GM23338 (cell line): ENCODE data around the gene VSIR.

Source experiments
- CREB1 ChIP-seq: fragments of 250-450 bp; sonication (Bioruptor Pico); IDR thresholded peaks from 2 replicates; pipeline ENCODE4 v1.5.0; 2020; ENCODE audit warnings: low read depth, mild to moderate bottlenecking, moderate library complexity
- ETS1 ChIP-seq: IDR thresholded peaks from 2 replicates; pipeline ENCODE4 v1.6.1; 2016; ENCODE audit warnings: antibody characterized with exemption
- EZH2 ChIP-seq: fragments of 200-600 bp; sonication (generic); IDR thresholded peaks from one replicate; pipeline ENCODE4 v1.8.0; 2017; ENCODE audit warnings: antibody characterized with exemption, mild to moderate bottlenecking, low read depth; ENCODE audit not compliant: unreplicated experiment
- EZH2phosphoT487 ChIP-seq: fragments of 200-600 bp; sonication (generic); IDR thresholded peaks from one replicate; pipeline ENCODE4 v1.8.1; 2018; ENCODE audit warnings: antibody characterized with exemption; ENCODE audit not compliant: unreplicated experiment
- POLR2AphosphoS5 ChIP-seq: IDR thresholded peaks from 2 replicates; pipeline ENCODE4 v1.6.1; 2016; ENCODE audit warnings: antibody characterized with exemption, low read depth
- REST ChIP-seq: IDR thresholded peaks from one replicate; pipeline ENCODE4 v1.6.1; 2018; ENCODE audit warnings: antibody characterized with exemption; ENCODE audit not compliant: unreplicated experiment
- TF ChIP-seq, protein P1 (sequence below), 2 experiments: fragments of 200-600 bp in 1 of 2; sonication (generic) in 1 of 2; conservative IDR thresholded peaks; 2 replicates each; pipeline versions ENCODE4 v1.5.1 to v1.6.1; 2016 to 2017; ENCODE audit warnings: antibody characterized with exemption in 2 of 2, low read depth in 2 of 2, mild to moderate bottlenecking in 2 of 2, moderate library complexity in 1 of 2
- TF ChIP-seq, protein P2 (sequence below): fragments of 250-450 bp; sonication (Bioruptor Pico); IDR thresholded peaks from 2 replicates; pipeline ENCODE4 v1.5.0; 2020; ENCODE audit warnings: mild to moderate bottlenecking, moderate library complexity

- TF ChIP-seq, protein P1, sequence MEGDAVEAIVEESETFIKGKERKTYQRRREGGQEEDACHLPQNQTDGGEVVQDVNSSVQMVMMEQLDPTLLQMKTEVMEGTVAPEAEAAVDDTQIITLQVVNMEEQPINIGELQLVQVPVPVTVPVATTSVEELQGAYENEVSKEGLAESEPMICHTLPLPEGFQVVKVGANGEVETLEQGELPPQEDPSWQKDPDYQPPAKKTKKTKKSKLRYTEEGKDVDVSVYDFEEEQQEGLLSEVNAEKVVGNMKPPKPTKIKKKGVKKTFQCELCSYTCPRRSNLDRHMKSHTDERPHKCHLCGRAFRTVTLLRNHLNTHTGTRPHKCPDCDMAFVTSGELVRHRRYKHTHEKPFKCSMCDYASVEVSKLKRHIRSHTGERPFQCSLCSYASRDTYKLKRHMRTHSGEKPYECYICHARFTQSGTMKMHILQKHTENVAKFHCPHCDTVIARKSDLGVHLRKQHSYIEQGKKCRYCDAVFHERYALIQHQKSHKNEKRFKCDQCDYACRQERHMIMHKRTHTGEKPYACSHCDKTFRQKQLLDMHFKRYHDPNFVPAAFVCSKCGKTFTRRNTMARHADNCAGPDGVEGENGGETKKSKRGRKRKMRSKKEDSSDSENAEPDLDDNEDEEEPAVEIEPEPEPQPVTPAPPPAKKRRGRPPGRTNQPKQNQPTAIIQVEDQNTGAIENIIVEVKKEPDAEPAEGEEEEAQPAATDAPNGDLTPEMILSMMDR (conservative IDR thresholded peaks at IDR 0.05; ENCODE audit: low read depth in 2 of 2): no peak
- TF ChIP-seq POLR2AphosphoS5 (no peak), CREB1 (CRISPR knock-in tag) (no peak), REST (no peak), EZH2 (no peak), EZH2phosphoT487 (no peak), ETS1 (no peak)
- TF ChIP-seq, protein P2, sequence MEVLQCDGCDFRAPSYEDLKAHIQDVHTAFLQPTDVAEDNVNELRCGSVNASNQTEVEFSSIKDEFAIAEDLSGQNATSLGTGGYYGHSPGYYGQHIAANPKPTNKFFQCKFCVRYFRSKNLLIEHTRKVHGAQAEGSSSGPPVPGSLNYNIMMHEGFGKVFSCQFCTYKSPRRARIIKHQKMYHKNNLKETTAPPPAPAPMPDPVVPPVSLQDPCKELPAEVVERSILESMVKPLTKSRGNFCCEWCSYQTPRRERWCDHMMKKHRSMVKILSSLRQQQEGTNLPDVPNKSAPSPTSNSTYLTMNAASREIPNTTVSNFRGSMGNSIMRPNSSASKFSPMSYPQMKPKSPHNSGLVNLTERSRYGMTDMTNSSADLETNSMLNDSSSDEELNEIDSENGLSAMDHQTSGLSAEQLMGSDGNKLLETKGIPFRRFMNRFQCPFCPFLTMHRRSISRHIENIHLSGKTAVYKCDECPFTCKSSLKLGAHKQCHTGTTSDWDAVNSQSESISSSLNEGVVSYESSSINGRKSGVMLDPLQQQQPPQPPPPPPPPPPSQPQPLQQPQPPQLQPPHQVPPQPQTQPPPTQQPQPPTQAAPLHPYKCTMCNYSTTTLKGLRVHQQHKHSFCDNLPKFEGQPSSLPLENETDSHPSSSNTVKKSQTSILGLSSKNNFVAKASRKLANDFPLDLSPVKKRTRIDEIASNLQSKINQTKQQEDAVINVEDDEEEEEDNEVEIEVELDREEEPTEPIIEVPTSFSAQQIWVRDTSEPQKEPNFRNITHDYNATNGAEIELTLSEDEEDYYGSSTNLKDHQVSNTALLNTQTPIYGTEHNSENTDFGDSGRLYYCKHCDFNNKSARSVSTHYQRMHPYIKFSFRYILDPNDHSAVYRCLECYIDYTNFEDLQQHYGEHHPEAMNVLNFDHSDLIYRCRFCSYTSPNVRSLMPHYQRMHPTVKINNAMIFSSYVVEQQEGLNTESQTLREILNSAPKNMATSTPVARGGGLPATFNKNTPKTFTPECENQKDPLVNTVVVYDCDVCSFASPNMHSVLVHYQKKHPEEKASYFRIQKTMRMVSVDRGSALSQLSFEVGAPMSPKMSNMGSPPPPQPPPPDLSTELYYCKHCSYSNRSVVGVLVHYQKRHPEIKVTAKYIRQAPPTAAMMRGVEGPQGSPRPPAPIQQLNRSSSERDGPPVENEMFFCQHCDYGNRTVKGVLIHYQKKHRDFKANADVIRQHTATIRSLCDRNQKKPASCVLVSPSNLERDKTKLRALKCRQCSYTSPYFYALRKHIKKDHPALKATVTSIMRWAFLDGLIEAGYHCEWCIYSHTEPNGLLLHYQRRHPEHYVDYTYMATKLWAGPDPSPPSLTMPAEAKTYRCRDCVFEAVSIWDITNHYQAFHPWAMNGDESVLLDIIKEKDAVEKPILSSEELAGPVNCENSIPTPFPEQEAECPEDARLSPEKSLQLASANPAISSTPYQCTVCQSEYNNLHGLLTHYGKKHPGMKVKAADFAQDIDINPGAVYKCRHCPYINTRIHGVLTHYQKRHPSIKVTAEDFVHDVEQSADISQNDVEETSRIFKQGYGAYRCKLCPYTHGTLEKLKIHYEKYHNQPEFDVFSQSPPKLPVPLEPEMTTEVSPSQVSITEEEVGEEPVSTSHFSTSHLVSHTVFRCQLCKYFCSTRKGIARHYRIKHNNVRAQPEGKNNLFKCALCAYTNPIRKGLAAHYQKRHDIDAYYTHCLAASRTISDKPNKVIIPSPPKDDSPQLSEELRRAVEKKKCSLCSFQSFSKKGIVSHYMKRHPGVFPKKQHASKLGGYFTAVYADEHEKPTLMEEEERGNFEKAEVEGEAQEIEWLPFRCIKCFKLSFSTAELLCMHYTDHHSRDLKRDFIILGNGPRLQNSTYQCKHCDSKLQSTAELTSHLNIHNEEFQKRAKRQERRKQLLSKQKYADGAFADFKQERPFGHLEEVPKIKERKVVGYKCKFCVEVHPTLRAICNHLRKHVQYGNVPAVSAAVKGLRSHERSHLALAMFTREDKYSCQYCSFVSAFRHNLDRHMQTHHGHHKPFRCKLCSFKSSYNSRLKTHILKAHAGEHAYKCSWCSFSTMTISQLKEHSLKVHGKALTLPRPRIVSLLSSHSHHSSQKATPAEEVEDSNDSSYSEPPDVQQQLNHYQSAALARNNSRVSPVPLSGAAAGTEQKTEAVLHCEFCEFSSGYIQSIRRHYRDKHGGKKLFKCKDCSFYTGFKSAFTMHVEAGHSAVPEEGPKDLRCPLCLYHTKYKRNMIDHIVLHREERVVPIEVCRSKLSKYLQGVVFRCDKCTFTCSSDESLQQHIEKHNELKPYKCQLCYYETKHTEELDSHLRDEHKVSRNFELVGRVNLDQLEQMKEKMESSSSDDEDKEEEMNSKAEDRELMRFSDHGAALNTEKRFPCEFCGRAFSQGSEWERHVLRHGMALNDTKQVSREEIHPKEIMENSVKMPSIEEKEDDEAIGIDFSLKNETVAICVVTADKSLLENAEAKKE (CRISPR knock-in tag): no peak
These were observed 29.5 kb downstream of the VSIR start for GRCh38 chr10:71743866-71744265.
